Endometrial microvascular endothelial cells (primary cell): ENCODE data around the gene HCFC1R1. TPM values are rescaled to one million over a fixed set of nuclear protein-coding genes. Genes with fewer than 3 reads are reported as not detected.

Experiments
- in situ Hi-C: cut with HindIII; loops from 2 replicates; pipeline ENCODE4 v1.10.0; 2017; ENCODE audit warnings: low sequenced_read_pairs, low pct_unique_long_range_greater_than_20kb; ENCODE audit errors: inconsistent ontology term
- total RNA-seq: library from RNA; depleted of rRNA; stranded (reverse); fragments of >200 nt; gene quantifications from one replicate; pipeline ENCODE4 v1.2.3, GENCODE V29; 2015; ENCODE audit errors: inconsistent ontology term

The HCFC1R1 gene
- total RNA-seq, 1 donor from 2014 or later: 13.2 TPM

DNA sequence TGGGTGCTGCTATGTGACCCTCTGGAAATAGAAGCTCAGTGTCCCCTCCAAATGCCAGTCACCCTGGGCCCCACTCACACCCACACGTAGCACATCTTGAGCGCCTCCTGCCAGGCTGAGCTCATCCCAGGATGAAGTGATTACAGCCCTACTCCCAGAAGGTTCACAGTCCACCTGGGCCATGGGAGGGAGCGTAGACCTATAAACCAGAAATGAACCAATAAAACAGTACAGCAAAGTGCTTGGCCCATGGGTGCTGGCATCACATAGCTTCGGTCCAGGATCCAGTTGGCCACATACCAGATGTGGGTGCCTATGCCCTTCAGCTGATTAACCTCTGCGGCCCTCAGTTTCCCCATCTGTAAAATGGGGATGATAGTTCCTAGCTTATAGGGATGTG lies 15.2 kb upstream of the HCFC1R1 start:
- in situ Hi-C loops: no loop called here

DNA sequence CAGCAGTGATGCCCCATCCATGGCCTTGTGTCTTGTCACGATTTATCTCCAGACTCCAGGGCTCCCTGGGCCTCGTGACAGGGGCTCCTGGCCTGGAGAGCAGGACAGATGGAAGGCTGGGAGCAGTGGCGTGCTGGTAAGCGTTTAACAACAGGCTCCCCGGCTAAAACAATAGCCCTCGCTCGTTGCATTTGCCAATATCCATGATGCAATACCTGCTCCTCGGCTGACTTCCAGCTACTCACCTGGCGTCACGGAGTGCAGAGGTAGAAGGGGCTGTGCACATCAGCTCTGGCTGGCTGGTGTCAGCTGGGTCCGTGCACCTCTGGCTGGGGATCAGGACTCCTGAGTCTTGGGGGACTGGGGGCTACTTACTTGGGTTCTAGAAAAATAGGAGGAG lies 14.5 kb upstream of the HCFC1R1 start:
- in situ Hi-C loops: no loop called here

DNA sequence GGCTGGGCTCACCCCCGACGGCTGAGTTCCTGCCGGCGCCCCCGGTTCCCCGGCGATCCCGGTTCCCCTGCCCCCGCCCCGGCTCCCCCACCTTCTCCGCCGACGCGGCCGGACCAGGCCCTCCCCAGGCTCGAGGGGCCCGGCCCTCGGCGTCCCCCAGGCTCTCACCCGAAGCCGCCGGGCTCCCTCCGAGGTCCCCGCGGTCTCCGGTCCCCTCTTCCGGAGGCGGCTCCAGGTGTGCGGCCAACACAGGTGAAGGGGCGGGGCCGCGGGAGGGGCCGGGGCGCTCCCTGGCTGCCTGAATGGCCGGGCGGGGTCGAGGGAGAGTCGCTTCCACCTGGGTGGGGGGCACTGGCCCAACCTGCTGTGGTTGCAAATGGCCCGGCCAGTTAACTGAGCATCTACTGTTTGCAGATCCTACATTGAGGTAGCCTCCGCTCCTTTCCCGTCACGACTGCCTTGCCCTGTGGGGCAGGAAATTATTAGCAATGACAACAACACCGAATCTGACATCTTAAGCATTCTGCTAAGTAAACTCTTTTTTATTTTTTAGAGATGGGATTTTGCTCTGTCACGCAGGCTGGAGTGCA lies 13.1 kb upstream of the HCFC1R1 start, which contains the start of gene BICDL2:
TSS of gene BICDL2 (minus strand) at position 219 of the 590 bp plus-strand sequence. CDS start 1,448 bp downstream, outside the sequence.
- in situ Hi-C loops: no loop called here

DNA sequence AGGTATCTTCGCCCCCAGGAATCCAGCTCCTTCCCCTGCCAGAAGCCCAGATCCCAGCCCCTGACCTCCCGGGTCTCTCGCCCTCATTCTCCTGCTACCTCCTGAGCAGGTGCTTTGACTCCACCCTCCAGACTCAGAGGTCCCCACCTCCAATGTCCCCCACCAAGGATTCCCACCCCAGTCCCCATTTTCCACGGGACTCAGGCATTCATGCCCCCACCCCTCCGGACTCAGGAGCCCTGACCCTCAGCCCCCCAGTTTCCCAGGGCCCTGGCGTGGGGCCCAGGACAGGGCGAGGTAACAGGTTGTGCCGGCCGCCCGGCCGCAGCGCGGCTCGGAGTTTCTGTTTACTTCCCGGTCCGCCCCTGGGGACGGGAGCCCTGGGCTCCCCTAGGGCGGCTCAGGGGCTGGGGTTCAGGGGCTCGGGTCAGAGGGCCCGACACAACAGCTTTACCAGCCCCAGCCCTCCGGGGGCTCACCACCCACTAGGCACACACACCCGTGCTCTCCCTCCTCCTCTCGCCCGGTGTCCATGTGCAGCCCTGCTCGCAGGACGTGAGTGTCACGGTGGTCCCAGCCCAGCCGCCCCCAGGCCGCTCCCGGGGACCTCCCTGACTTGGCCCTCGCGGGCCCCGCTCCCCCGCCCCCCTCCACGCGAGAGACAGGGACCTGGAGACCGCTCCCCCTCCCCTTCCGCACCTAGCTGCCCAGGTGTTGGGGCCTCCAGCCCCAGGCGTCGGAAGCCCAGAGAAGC lies 12.4 kb upstream of the HCFC1R1 start:
- in situ Hi-C loops: no loop called here

DNA sequence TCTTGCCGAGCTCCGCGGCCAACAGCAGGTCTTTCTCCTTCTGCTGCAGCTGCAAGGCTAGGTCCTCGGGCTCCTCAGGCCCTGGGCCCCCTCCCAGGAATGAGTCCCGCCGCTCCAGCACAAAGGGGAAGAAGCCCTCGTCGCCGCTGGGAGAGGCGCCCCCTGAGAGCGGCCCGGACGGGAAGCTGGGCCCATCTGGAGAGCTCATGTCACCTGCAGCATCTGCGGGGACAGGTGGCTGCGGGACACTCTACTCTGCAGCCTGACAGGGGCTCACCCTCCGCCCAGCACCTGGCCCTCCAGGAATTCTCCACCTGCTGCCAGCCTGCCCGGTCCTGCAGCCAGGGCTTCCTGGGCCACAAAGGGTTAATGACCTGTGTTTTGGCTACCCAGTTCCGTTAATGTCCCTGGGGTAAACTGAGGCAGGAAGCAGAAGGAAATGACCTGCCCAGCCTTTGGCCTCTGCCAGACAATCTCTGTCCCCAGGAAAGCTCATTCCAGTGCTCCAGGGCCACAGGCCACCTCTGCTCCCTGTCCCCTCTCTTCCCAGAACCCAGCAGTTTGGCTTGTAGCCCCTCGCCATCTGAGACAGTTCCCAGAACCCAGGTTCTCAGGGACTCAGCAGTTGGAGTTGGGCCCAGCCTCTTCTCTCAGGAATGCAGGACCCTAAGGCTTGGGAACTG lies 11.7 kb upstream of the HCFC1R1 start:
- in situ Hi-C loops: no loop called here

DNA sequence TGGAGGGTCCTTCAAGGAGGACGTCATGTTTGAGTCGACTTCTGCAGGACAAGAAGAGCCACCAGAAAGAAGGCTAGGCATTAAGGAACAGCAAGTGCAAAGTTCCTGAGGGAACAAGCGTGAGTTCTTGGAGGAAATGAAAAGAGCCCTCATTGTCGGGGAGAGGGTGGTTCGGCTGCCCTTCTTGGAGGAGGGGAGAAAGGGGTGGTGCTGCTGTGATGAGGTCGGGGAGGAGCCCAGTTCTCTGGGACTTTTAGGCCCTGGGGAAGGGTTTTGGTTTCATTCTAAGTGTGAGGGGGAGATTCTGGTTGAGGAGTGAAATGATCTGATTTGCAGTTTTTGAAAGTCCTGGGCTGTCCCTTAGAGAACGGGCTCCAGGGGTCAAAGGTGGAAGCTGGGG lies 8.9 kb upstream of the HCFC1R1 start:
- in situ Hi-C loops: no loop called here

DNA sequence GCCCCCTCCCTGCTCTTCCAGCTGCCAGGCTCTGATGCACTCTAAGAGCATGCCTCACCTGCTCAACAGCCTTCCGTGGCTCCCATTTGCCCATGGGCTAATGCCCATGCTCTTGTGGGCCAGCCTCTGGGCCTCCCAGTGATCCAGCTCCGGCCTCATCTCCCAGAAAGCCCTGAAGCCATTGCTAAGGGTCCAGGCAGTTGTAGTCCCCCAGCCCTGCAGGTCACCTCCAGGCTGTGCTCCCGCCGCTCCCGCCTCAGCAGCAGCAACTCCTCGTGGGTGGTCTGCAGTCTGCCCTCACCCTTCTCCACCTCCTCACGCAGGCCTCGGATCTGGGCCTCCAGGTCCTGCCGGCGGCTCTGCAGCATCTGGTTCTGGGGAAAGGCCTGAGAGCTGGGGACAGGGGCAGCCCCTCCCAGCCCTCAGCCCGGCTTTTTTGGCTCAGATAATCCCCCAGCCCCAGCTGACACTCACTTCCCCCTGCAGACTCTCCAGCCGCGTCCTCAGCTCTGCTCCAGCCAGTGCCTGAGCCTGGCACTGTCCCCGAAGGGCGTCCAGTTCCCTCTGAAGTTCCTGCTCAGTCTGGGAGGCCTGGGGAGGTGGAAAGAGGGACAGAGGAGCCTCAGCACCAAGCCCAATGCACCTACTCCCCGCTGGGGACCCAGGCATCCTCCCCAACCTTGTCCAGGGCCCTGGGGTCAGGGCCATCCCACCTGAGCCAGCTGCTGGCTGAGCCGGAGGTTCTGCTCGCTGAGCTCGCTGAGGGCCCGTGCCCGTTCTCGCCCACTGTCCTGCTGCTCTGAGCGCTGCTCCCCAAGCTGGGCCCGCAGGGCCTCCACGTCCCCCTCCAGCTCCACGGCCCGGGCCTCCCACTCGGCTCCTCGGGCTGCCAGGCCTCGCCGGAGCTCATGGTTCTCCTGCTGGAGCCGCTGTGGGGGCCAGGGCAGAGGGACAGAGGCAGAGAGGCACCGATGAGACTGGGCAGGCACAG lies 6.8 kb upstream of the HCFC1R1 start:
- in situ Hi-C loops: no loop called here

DNA sequence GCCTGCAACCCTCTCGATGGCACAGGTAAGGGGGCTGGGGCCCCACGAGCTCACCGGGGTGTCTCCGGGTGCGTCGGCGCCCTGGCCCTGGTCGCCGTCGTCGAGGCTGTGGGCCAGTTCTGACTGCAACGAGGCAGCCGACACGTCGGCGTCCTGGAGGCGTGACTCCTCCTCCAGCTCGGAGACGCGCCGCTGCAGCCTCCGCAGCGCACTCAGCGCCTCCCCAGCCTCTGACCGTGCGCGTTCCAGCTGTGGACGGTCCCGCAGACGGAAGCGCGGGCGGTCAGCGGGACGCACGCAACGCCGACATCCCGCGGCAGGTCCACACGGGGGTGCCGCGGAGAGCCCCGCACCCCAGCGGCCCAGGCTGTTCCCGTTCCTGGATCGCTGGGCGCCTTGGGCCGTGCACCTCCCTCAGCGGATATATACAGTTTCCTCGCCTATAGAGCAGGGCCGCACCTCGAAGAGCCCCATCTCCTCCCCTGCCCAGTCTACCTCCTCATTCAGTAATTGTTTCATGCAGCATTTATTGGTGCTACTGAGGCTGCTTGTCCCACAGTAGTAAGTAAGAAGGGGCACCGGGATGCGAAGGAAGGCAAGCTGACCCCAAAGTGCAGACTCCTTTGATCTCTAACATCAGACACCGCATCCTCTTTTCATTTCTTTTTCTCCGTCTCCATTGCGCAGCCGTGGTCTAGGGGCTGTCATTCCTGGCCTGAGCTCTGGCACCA lies 5.9 kb upstream of the HCFC1R1 start:
- in situ Hi-C loops: no loop called here

DNA sequence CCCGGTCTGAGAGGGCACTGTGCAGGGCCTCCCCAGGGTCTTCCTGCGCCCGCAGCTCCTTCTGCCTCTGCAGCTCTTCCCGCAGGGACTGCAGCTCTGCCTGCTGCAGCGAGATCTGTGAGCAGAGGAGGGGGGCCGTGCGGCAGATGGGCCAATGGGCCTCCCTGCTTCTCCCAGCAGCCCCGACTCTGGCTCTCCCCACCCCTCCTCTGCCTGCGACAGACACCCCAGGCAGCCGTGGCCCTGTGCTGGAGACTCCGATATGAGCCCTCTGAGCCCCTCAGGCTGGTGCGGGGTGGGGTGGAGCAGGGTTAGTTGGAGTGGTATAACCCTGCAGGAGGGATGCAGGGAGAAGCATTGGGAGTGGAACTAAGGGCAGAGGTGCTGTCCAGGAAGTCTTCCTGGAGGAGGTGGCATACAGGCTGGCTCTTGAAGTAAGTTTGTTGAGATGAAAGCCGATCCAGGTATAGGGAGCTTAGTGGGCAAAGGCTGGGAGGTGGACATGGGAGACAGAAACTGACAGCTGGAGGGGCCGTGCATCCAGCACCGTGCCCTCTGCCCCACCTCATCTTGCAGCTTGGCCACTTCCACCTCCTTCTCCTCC lies 5.1 kb upstream of the HCFC1R1 start:
- in situ Hi-C loops: no loop called here

DNA sequence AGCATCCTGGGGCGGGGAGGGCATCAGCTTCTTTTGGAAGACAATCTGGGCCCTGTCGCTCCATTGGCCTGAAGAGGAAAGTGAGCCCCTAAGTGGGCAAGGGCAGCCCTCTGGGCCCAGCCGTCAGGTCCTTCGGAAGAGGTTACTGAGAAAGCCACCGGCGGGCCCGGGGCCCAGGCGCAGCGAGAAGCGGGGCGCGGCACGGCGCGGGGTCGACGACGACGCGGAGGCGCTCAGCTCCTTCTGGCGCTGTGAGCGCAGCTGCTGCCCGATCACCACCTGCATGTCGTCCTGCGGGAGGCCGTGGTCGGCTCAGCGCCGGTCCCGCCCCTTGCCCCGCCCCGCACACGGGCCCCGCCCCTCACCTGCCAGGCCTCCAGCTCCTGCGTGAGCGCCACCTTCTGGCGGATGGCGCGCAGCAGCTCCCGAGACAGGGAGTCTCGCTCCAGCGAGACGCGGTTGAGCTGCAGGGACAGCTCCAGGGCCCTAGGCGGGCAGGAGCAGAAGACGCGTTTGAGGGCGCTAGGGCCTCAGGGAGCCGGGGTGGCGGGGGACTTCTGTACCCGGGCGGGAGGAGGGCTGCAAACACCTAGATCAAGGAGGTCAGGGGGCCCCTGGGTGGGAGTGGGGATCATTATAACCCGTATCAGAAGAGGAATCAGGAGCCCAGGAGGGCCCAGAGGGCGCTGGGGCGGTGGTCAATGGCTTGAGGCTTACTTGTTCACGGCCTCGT lies 4.4 kb upstream of the HCFC1R1 start:
- in situ Hi-C loops: no loop called here

DNA sequence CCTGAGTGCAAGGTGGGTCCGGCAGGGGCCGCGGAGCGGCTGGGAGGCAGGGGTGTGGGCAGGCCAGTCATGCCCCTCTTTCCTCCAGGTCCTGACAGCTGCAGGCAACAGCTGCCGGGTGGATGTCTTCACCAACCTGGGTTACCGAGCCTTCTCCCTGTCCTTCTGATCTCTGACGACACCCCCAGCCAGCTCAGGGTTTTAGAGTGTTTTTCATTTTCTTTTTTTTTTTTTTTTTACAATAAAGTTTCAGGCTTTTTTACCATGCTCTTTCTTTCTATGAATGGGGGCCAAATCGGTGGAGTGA lies 3.7 kb upstream of the HCFC1R1 start:
- in situ Hi-C loops: no loop called here

DNA sequence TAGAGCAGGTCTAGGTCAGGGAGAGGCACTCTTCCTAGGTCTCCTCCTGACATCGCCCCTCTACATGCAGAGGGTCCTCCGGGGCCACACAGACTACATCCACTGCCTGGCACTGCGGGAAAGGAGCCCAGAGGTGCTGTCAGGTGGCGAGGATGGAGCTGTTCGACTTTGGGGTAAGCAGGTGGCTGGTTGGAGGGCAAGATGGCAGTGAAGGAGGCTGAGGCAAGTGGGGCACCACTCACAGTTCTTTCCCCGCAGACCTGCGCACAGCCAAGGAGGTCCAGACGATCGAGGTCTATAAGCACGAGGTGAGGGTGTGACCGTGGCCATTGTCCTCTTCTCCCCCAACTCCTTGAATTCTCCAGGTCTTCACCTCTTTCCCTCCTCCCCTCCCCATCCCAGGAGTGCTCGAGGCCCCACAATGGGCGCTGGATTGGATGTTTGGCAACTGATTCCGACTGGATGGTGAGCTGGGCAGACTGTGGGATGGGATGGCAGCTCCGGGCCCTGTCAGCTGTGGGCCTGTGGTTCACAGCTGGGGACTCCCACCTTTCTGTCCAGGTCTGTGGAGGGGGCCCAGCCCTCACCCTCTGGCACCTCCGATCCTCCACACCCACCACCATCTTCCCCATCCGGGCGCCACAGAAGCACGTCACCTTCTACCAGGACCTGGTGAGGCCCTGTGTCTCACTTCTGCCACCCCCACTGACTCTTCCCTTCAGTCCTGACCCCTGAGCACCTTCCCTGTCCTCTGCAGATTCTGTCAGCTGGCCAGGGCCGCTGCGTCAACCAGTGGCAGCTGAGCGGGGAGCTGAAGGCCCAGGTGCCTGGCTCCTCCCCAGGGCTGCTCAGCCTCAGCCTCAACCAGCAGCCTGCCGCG lies 3.1 kb upstream of the HCFC1R1 start:
- in situ Hi-C loops: no loop called here

DNA sequence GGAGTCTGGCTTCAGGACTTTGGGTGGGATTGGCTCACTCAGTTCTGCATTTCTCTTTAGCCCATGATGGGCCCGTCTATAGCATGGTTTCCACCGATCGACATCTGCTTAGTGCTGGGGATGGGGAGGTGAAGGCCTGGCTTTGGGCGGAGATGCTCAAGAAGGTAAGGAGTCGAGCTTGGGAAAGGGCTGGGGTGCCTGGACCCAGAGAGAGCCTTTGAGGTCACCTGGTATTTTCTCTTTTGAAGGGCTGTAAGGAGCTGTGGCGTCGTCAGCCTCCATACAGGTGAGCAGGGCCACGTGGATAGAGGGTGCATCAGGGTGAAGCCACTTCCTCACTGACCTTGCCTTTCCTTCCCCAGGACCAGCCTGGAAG lies 2.2 kb upstream of the HCFC1R1 start:
- in situ Hi-C loops: no loop called here

DNA sequence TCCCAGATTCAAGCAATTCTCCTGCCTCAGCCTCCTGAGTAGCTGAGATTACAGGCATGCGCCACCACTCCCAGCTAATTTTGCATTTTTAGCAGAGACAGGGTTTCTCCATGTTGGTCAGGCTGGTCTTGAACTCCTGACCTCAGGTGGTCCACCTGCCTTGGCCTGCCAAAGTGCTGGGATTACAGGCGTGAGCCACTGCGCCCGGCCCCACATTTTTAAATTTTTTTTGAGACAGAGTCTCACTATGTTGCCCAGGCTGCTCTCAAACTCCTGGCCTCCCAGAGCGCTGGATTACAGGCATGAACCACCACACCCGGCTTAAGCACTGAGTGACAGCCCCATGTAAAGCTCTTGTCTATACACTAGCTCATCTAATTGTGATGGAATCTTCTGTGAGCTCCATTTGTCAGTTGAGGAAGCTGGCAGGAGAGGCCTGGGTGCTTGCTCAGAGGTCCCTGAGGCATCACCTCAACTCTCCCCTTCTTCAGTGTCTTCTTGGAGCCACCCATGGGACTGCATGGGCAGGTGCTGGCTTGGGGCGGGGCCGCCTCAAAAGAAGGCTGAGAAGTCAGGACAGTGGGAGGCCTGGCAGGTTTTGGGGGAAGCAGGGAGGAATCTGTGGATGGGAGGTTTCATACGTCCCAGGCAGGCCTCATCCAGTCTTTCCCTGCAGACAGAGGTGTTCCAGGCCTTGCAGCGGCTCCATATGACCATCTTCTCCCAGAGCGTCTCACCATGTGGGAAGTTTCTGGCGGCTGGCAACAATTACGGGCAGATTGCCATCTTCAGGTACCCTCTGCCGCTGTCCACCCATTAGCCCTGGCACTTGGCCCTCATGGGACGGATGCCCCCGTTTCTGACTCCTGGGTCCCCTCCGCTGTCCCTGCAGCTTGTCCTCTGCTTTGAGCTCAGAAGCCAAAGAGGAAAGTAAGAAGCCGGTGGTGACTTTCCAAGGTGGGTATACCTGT lies 1.6 kb upstream of the HCFC1R1 start:
- in situ Hi-C loops: no loop called here

DNA sequence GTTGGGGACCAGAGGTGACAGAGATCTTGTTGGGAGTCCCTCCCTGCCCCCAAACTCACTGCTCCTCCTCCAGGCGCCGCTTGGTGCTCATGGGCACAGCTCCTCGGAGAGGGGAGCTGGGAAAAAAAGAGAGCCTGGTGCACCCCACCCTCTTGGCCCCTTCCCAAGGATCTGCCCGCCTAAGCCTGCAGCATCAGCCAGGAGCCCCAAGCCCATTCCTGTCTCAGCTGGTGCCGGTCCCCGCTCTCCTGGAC lies 400 bp downstream of the HCFC1R1 start:
- in situ Hi-C loops: no loop called here
